NCI-H774 (cell line): ENCODE data around the gene SCFD2.

Experiments
- DNase-seq: peaks from one replicate; lab custom pipeline; 2025; lab: John Stamatoyannopoulos, UW

SCFD2 gene

DNA sequence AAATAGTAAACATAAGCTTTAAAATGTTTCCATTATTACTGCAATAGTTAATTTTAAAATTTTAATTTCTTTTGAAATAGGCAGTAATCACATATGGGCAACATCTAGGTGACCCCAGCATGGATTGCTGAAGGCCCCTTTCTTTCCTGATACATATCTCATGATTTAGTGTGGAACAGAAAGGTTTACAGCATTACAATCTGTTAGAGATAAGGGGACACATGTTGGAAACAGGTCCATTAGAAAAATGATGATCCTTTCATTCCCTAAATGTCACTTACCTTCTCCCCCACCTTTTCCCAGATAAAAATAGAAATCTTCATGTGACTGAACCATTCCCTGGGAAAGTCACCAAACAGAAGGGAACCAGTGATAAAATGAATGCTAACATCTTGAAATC is 413.3 kb downstream of the SCFD2 start:
- DNase-seq: no peak

DNA sequence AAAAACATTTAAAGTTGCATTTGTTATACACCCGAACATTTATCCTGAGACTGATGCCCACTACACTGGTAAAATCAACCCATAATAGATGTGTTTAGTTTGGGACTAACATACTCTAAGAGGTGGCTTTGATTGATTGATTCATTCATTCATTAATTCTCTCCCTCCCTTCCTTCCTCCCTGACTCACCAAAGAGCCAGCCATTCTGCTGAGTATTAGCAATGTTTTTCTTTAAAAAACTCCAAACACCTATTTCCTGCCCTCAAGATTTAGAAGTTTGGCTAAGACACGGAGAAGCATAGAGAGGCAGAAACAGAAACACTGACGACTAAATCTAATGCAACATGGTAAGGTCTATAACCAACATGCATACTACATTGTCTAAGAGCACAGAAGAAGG is 414.8 kb downstream of the SCFD2 start:
- no peak for DNase-seq

DNA sequence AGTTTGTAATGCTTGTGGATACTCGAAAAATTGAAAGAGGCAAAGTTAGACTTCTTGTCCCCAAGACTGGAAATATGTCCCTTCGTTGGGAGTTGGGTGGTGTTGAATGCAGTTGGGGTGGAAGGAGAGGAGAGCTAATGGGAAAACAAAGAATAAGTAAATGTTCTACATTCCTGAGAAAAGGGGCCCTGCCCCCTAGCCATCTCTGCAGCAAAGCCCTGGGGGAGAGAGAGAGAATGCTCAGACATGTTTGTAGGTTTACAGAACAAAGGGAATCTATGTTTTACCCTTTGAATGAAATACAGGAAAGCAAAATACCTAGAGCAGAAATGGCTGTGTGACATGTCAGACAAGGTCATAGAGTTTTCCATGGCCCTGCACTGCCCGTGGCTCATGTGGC is 415.6 kb downstream of the SCFD2 start:
- DNase-seq: no peak

DNA sequence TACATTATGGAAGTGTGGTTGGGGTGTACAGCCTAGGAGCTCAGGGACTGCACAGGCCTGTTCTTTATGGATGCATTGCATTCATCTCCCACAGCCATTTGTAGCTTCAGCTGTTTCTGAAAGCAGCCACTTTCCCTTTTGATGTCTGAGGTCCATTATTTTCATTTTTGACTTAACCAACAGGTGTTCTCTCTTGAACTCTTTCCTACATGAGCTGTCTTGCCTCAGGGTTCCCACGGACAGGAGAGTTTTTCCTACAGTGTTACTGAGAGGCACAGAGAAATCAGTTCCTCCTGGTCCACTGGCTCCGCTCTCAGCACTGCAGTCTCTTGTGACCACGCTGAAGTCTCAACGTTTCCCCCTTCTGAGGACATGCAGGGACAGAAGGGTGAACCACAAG is 416.5 kb downstream of the SCFD2 start:
- no peak for DNase-seq

DNA sequence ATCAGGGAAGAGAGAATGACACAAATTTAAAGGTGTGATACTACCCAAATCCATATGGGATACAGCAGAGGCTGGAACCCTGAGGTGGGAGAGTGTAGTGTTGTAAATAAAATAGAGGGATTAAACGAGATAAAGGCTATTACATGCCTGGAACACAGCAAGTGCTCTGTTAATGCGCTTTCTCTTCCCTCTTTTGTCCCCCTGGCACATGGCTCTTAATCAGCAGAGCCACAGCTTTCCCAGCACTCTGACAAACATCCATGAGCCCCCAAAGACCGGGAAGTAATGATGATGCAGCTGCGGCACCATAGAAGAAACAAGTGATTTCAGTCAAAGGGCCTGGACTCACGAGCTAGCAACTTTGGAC is 417.8 kb downstream of the SCFD2 start:
- no peak for DNase-seq

DNA sequence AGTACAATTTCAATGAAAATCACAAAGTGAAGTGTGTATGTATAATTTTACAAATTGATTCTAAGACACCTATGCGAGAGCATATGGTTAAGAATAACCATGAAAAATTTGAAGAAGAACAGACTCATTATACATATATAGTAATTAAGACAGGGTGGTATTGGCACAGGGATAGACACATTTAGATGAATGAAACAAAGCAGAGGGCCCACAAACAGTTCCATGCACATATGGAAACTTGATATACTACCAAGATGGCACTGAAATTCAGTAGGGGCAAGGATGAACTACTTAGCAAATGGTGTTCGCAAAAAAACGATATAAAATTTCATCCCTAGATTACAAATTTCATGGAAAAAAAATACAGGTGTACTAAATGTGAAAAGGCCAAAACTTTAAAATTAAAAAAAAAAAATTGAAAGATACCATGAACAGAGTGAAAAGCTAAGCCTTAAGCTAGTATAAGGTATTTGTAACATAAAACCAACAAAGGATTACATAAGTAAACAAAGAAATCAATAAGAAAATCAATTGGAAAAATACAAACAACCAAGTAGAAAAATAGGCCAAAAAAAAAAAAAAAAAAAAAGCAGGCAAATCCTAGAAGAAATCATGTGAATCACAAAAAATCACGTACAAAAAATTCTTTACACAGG is 418.3 kb downstream of the SCFD2 start:
- no peak for DNase-seq

DNA sequence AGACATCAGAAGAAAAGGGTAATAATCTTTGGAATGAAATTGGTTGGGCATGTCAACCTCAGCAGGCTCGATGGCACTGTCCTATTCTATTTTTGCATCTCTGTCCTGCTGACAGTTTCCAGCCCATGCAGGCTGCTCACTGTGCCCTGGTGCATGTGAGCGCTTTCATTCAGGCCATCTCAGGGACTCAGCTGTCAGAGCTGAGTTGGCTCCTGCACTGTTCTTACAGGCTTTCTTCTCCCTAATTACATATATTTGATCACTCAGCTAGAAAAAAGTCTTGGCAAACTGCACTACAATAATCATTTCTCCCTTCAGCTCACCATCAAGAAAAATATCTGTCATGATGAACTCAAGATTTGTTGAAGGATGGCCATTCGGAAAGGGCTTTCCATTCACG is 419.0 kb downstream of the SCFD2 start:
- DNase-seq: no peak

DNA sequence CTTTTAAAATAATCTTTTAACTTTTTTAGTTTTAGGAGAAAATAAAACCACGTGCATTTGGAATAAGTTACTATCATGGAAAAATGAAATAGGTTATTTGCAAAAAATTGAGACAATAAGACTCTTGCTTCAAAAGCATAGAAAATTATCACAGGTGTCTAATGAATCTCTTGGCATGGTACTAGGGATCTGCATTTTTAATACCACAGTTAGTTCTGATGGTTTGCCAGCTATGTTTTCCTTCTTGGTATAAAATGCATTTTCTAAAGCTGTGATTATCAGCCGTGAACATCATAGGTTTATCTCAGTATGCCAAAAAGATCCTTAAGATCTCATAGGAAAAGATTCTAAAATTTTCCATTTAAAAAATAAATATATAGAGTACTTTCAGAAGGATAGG is 419.9 kb downstream of the SCFD2 start:
- no peak for DNase-seq

DNA sequence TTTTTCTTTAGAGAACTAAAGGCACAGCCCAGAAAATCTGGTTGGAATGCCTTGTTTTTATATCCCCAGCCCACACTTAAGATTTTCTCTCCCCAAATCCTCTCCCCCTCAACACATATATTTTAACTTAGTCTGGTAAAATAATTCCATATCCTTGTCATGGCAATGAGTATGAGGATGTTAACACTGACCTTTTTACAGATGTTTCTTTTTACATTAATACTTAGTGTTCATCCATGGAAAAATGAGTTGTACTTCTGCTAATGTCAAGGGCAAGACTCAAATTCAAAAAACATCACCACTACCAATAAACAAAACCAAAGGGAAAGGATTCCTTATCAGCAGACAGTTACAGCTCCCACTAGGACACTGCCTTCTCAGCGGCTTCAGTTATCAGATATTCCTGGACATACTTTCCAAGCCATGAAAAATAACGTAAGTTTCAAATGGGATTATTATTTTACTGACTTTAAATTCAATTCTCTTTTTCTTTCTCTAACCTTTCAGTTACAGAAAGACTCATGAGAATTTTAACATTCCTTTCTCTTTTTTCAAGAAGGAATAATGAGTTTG is 420.4 kb downstream of the SCFD2 start:
- no peak for DNase-seq

DNA sequence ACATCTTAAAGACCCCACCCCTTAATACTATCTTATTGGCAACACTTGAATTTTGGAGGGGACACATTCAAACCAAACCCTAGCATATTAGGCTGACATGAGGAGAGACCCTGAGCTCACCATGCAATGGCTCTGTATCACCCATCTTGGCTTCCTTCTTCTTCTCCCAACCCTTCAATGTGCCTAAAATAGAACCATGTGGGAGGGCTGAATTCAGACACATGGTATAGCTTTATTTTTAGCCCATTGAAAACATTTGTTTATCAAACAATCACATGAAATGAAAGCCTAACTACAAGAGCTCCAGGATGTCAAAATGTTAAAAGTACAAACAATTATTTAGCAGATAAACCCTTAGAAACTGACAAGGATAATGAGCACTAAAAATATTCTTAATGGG is 422.2 kb downstream of the SCFD2 start:
- DNase-seq: no peak

DNA sequence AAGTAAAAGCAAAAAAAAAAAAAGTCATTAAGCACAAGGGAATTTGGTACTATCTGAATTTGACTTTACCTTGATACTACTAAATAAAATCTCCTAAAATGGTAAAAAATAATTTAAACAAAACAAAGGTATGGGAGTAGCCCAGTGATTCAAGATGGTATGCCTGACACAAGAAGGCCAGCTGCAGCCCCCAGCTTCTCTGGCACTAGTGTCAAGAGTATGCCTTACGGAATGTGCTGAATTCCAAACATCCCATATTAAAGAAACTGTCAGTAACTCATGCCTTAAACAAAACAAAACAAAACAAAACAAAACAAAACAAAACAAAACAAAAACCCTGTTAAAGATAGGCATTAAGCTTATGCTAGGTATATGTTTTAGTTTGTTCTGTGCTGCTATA is 422.9 kb downstream of the SCFD2 start:
- DNase-seq: no peak

DNA sequence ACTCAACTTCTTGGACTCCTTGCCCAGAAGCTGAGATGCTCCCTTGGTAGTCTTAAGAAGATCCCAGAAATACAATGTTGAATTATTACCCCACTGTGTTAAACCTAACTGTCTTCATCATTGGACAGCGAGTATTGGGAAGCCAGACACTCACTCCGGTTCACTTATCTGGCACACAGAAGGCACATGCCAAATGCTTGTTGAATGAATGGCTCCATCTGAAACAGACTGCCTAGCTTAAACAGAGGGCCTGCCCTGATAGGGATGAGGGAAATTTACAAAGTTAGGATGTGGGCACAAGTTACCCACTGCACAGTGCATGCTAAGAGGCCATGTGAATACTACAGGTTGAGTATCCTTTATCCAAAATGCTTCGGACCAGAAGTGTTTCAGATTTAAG is 424.4 kb downstream of the SCFD2 start:
- DNase-seq: no peak

DNA sequence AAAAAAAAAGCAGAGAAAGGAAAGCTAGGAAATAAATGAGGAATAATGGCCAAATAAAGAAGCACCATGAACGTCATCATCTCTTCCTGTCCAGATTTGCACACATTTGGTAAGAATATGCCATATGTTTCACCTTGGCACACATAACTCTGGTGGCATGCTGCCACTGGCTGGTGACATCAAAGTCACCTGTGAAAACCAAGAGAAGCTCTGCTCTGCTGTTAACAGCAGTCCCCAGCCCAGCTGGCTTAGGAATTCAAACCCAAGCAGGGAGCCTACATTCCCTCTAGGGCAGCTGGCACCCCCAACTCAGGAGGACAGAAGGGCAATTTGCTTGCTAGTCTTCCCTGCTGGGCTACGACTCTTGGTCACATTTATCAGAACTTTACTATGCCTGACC is 426.1 kb downstream of the SCFD2 start:
- DNase-seq: no peak

DNA sequence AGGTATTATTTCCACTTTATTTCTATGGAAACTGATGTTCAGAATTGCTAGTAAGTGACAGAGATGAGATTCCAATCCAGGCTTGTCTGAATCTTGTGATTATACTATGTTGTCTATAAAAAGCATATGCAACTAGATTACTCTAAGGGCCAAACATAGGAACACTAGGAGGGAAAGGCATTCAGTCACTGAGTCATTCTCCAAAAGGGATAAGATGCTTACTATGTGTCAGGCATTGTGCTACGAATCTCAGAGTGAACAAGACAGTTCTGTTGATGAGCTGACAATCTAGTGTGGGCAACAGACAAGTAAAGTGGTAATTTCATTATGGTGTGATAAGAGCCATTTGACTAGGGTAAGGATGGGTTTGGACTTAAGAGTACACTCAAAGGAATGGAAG is 426.5 kb downstream of the SCFD2 start:
- DNase-seq: no peak

DNA sequence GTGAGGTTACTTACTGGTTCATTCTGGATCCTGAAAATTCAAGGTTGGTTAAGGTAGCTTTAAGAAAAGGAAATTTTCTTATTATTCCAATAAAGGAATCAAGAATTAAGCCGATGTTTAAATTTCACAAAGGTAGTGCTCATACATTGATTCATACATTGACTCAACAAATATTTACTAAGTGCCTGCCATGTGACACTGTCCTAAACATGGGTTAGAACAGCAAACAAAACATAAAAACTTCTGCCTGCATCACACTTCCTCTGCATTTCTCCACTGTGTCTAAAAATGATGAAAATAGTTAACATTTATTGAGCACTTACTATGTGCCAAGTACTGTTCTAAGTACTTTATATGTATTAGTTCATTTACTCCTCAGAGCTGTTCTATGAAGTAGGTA is 428.0 kb downstream of the SCFD2 start:
- no peak for DNase-seq

DNA sequence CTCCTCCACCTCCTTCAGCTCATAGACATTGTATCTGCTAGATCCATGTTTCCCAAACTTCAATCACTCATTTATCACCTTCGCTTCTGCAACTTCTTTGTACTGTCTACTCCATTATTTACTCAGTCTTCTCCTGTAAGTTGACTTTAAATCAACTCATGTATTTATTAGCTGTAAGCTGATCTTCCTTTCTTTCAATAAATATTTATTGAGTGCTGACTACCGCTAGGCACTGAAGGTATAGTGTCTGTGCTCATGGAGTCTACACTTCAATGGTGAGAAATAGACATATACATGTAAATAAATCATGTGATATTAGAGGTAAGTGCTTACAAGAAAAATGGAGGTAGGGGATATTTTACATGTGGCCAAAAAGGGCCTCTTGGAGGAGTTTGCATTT is 429.1 kb downstream of the SCFD2 start:
- no peak for DNase-seq

DNA sequence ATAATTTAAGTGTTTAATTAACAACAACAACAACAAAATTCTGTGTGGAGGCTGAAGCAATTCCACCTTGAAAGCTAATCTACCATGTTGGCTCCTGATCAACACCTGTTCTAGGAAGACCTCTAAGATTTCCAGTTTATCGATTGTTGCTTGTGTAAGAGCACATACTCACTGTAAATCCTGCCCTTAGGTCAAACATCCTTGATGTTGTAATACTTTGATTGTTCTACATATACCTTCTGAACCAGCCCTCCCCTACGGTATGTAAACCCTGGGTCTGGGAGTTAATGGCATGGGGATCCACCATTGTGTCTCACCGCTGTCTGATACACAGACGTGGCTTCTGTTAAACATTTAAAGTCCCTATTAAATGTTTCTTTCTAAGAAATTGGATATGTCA is 430.5 kb downstream of the SCFD2 start:
- no peak for DNase-seq

DNA sequence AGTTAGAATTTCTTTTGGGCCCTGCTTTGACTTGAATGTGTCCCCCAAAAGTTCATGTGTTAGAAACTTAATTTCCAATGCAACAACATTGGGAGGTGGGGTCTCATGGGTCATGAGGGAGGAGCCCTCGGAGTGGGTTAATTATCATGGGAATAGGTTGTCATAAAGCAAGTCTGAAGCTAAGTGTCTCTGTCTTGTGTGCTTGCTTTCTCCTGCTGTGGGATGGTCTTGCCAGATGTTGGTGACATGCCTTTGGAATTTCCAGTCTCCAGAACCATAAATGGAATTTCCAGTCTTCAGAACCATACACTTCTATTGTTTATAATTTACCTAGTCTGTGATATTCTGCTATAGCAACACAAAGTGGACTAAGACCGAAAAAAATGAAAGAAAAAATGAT is 432.1 kb downstream of the SCFD2 start:
- DNase-seq: no peak

DNA sequence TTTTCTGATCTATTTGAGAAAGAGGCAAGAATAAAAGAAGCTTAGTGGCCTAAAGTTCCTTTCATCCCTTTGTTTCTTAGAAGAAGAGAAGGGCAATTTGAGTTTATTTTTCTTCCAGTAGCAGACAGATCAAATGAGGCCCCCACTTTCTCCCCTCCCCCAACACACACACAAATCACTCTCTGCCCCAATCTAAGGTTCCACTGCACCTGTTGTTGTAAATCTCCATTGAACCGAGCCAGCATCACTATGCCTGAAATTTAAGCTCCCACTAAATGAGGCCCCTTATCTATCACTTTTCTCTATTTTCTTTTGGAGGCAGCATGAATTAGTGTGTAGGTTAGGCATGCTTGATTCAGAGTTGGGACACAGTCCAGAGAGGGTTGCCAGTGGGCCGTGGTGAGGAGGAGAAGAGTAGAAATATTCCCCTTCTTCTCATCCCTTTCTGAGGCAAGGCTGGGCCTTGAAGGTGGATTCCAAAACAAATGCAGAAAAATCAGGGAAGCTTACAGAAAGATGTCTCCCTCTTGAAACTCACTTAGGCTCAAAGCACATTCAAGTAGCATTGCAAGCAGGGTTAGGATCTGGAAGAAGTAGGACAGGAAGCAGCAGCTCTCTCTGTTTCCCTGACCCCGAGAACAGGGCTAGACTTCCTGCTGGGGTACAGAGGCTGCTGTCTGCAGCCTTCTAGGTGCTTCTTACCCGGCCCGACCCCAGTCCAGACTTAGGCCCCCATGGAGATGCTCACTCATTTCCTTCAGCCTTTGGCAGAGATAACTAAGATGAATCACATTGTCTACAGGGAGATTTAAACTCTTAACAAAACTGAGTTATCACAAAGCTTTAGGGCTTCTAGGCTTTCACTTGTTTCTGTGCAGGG is 433.0 kb downstream of the SCFD2 start:
- no peak for DNase-seq

DNA sequence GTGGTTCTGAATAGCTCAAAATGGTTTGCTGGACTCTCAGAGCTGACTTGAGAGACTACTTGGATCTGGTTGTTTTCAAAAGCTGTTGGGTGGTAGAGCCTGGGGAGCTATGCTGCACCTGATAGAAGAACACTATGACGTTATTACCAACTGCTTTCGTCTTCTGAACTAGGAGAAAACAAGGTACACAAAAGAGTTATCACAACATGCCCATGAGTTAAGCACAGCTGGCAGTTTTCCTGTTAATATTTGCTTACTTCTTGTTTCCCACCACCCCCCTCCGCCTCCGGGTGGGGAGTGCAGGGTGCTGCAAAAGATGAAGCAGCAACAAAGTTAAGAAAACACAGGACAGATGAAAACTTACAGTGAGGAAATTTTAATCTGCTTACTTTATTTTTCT is 434.6 kb downstream of the SCFD2 start:
- peak; percentile 11 for DNase-seq

DNA sequence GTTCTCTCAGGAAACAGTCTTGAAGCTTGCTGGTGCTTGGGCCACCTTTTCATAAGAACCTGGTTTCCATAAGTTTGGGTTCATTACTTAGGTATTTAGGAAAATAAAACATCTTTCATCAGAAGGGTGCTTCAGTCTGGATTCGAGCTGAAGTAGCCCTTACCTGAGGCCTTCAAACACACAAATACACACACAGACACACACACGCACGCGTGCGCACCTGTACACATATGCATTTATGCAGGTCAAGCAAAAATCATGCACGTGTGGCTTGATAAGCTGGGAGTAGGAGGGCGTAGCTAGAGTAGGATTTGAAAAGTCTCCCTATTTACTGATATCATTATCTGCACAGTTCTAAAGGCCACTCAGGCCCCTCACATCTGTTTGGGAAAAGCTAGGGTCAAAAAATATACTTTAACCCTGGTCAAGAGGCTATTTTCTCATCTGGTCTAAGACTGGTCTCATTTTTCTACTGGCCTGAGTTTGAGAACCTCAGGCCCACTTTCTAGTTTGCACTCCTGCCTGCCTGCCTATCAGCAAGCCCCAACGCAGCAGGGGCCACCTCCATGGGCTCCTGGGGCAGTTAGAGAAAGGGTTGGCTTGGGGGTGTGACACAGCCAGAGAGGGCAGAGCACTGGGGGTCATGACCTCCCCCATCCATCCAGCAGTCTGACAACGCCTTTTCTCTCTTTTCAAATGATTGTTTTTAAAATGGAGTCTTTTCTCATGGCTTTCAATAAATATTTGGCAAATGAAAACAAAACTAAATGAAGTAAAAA is 439.5 kb downstream of the SCFD2 start:
- no peak for DNase-seq

DNA sequence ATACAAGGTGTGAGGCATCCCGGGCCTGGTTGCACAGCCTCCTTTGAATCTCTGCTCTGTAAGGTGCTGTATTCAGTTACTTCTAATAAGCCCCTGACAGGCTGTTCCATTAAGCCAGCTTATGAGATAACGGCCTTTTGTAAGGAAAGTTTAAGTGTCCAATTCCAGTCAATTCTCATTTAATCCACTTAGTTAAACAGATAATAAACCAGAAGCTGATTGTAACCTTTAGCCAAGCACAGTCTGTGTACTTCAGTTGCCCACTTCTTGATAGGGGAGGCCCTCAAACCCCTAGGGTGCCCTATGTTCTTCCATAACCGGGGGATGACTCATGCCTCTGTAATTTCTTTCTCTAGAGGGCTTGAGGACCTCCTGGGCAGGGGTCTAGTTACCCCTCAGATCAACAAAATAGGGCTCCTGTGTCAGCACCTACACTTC is 440.3 kb downstream of the SCFD2 start:
- DNase-seq: no peak

DNA sequence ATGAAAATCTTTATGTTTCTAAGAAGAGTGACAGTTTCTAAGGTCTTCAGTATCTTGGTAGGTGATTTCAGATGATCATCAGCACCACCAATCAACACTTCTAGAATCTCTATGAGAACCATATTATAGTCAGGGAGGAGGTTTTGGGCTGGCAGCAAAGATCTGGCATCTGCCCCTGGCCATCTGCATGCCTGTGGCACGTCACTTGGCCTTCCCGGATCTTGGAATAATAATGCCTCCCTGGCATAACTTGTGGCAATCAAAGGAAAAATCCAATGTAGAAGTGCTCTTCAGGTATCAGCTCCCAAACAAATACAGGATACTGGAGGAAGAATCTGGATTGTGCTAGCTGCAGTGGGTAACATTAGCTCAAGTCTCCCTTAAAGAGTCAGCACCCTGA is 446.4 kb downstream of the SCFD2 start:
- DNase-seq: no peak
